ENCODE data around the gene NDUFB7.
A peak's percentile ranks its signal among the peaks of the same experiment; 100 is the strongest.
"Not testable (repeated sequence)": the region's sequence is repeated elsewhere in the genome, so short reads cannot be mapped to it uniquely, and the experiment has no call there.

NDUFB7 gene

GRCh38 chr19:14552006-14552360 is 19.9 kb downstream of the NDUFB7 start:
- not testable (repeated sequence) for DNase-seq

- not testable (repeated sequence) for DNase-seq
These were observed 20.5 kb downstream of the NDUFB7 start for GRCh38 chr19:14551134-14552005.

GRCh38 chr19:14550201-14550754 is 21.6 kb downstream of the NDUFB7 start:
- DNase-seq: no peak

GRCh38 chr19:14545716-14546082 is 26.2 kb downstream of the NDUFB7 start:
- DNase-seq: peak in 1 of 3 experiments; percentile 29

- peak; percentile 75 to 97 (median 94) for DNase-seq
These were observed 26.7 kb downstream of the NDUFB7 start for GRCh38 chr19:14544977-14545715.

GRCh38 chr19:14544047-14544446 is 27.8 kb downstream of the NDUFB7 start:
- no peak for DNase-seq

GRCh38 chr19:14542711-14543328 is 29.0 kb downstream of the NDUFB7 start:
- DNase-seq: no peak

- DNase-seq: not testable (repeated sequence)
These were observed 29.9 kb downstream of the NDUFB7 start for GRCh38 chr19:14541979-14542378.

- no peak for DNase-seq
These were observed 30.9 kb downstream of the NDUFB7 start for GRCh38 chr19:14540741-14541525.

- DNase-seq: peak in 1 of 3 experiments; percentile 37
These were observed 34.8 kb downstream of the NDUFB7 start for GRCh38 chr19:14536926-14537692.

- DNase-seq: no peak
These were observed 38.4 kb downstream of the NDUFB7 start for GRCh38 chr19:14533450-14533849.

- no peak for DNase-seq
These were observed 41.4 kb downstream of the NDUFB7 start for GRCh38 chr19:14530506-14530905.

- no peak for DNase-seq
These were observed 41.9 kb downstream of the NDUFB7 start for GRCh38 chr19:14530005-14530348.

GRCh38 chr19:14529254-14530004 is 42.4 kb downstream of the NDUFB7 start, which contains the start of gene TECR:
TSS of gene TECR (plus strand) at chr19:14529594. CDS start at chr19:14529697, 103 bp downstream.
- DNase-seq: peak; percentile 98 to 100 (median 100)

- DNase-seq: no peak
These were observed 43.2 kb downstream of the NDUFB7 start for GRCh38 chr19:14528419-14529253.

- DNase-seq: no peak
These were observed 45.4 kb downstream of the NDUFB7 start for GRCh38 chr19:14526423-14526822.

- no peak for DNase-seq
These were observed 46.1 kb downstream of the NDUFB7 start for GRCh38 chr19:14525729-14526128.

GRCh38 chr19:14520543-14520942 is 51.3 kb downstream of the NDUFB7 start:
- DNase-seq: no peak

- no peak for DNase-seq
These were observed 51.9 kb downstream of the NDUFB7 start for GRCh38 chr19:14519860-14520407.
